Erythroblast (primary cell): ENCODE measurements around the gene TINAGL1.

Source experiments
- GATA1 ChIP-seq: IDR thresholded peaks from 2 replicates; pipeline ENCODE4 v1.6.1; 2011; ENCODE audit warnings: low read depth, mild to moderate bottlenecking, control low read depth, low read length, moderate library complexity
- POLR2A ChIP-seq: IDR thresholded peaks from 2 replicates; pipeline ENCODE4 v1.6.1; 2011; ENCODE audit warnings: mild to moderate bottlenecking, low read length

DNA sequence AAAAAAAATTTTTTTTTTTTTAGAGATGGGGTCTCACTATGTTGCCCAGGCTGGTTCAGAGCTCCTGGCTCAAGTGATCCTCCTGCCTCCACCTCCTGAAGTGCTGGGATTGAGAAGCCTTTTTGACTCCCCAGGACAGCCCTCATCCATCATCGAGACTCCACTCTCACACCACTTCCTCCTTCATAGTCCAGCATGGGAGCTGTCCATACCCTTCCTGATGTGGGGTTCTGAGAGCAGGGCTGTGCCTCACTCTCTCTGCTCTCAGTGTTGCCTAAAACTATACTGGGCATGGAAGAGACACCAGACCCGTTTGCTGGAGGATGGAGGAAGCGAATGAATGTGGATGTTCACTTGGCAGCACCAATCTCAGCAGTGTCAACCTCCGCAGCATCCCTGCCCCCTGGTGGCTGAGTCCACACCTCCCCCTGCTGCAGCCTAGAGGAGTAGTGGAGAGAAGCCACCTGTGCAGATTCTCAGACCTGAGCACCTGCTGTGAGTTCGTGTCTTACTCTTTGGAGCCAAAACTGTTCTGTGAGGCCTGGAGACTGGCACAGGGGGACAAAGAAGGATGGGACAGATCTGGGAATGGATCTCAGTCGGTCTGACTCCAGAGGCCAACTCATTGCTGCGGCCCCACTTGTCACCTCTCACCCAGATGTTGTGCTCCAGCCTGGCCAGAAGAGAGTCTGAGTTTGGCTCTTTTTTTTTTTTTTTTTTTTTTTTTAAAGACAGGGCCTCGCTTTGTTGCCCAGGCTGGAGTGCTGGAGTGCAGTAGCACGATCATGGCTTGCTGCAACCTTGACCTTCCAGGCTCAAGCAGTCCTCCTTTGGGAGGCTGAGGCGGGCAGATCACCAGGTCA, 17.7 kb downstream of the TINAGL1 start:
- TF ChIP-seq POLR2A (no peak), GATA1 (no peak)
